Natural killer cell (primary cell): ENCODE data around the gene LRPAP1. TPM values are rescaled to one million over a fixed set of nuclear protein-coding genes. Genes with fewer than 3 reads are reported as not detected.

Experiments
- ATAC-seq, 3 donors: fragments of 150-1000 bp in 2 of 3; fragments of 200-7000 bp in 1 of 3; cut with Tn5 transposase; 1 replicate in 1 of 3; 2 replicates in 2 of 3; pipeline ENCODE4 v1.10.0; 2021; ENCODE audit warnings: mild to moderate bottlenecking in 2 of 3, moderate library complexity in 2 of 3
- DNase-seq, 2 donors: peaks; one replicate each; pipeline versions ENCODE4 v3.0.0 to v3.0.0-alpha.2; 2013 to 2021; ENCODE audit warnings: mixed read lengths in 1 of 2
- H3K27ac ChIP-seq: one replicate; pipeline ENCODE4 v1.5.1; 2013; ENCODE audit warnings: mild to moderate bottlenecking, low read length
- H3K27me3 ChIP-seq: one replicate; pipeline ENCODE4 v1.6.1; 2013; ENCODE audit warnings: low read length; ENCODE audit not compliant: control insufficient read depth, insufficient read depth
- H3K36me3 ChIP-seq: one replicate; pipeline ENCODE4 v1.6.1; 2013; ENCODE audit warnings: low read length; ENCODE audit not compliant: control insufficient read depth, insufficient read depth
- H3K4me1 ChIP-seq: one replicate; pipeline ENCODE4 v1.6.1; 2013; ENCODE audit warnings: low read length; ENCODE audit not compliant: control insufficient read depth, insufficient read depth
- H3K4me3 ChIP-seq: one replicate; pipeline ENCODE4 v1.5.1; 2013; ENCODE audit warnings: low read length
- H3K9me3 ChIP-seq: one replicate; pipeline ENCODE4 v1.6.1; 2013; ENCODE audit warnings: low read length; ENCODE audit not compliant: control insufficient read depth, insufficient read depth
- H3K27ac Mint-ChIP-seq, 2 donors: one replicate each; pipeline ENCODE4 v1.8.0; 2022; ENCODE audit warnings: mild to moderate bottlenecking in 2 of 2, mixed read lengths in 2 of 2, moderate library complexity in 1 of 2
- H3K27me3 Mint-ChIP-seq, 2 donors: one replicate each; pipeline ENCODE4 v1.8.0; 2022; ENCODE audit warnings: low read depth in 2 of 2, mixed read lengths in 2 of 2
- H3K36me3 Mint-ChIP-seq: one replicate; pipeline ENCODE4 v1.8.0; 2022; ENCODE audit warnings: mixed read lengths
- H3K4me1 Mint-ChIP-seq, 2 donors: one replicate each; pipeline ENCODE4 v1.8.0; 2022; ENCODE audit warnings: mixed read lengths in 2 of 2
- H3K4me3 Mint-ChIP-seq: one replicate; pipeline ENCODE4 v1.8.0; 2022; ENCODE audit warnings: mild to moderate bottlenecking, moderate library complexity, mixed read lengths
- H3K9me3 Mint-ChIP-seq, 2 donors: one replicate each; pipeline ENCODE4 v1.8.0; 2022; ENCODE audit warnings: mixed read lengths in 2 of 2
- WGBS: methylation state at CpG from one replicate; pipeline ENCODE4 v1.1.7; 2013; ENCODE audit warnings: missing lambda C conversion rate; ENCODE audit not compliant: insufficient coverage; 5-methylcytosine and 5-hydroxymethylcytosine counted together
- intact Hi-C: fragments of 100-400 bp; cut with micrococcal nuclease; formaldehyde crosslinking; loops from one replicate; pipeline ENCODE4 v1.14.2; 2022
- total RNA-seq, 4 donors: library from RNA; stranded (reverse); fragments of 120-200 nt in 1 of 4; gene quantifications; one replicate each; pipeline versions ENCODE4 v1.2.3 to v1.2.4, GENCODE V29; 2013 to 2022
- TF ChIP-seq, protein P1 (sequence below): fragments of 200-600 bp; IDR thresholded peaks from one replicate; pipeline ENCODE4 v1.8.0; 2022; ENCODE audit warnings: antibody characterized with exemption

The LRPAP1 gene
- total RNA-seq, 3 donors from 2014 or later (not counting 1 experiment from before 2014, with no cell fraction given): 85.4 to 93.4 (median 87.3) TPM

DNA sequence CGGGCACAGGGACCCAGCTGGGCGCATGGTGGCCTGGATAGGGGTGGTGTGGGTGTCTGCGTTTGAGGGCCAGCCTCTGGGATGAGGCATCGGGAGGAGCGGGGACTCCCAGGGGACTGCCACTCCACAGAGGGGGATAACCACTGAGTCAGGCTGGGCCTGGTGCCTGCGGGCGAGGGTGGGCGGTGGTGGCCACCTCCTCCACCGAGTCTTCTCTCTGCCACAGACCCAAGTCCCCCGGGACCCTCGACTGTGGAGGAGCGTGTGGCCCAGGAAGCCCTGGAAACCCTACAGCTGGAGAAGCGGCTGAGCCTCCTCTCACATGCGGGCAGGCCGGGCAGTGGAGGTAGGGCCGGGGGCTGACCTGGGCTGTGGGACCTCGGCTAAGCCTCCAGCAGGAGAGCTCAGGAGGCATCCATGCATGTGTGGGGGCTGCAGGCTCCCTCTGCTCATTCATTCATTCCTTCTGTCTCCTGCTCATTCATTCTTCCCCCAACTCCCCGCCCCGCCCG is 42.7 kb downstream of the LRPAP1 start:
- no peak overlapping the region for H3K27ac ChIP-seq
- peaks cover 2% of the 10 kb centered on the region for H3K36me3 ChIP-seq
- TF ChIP-seq, protein P1, sequence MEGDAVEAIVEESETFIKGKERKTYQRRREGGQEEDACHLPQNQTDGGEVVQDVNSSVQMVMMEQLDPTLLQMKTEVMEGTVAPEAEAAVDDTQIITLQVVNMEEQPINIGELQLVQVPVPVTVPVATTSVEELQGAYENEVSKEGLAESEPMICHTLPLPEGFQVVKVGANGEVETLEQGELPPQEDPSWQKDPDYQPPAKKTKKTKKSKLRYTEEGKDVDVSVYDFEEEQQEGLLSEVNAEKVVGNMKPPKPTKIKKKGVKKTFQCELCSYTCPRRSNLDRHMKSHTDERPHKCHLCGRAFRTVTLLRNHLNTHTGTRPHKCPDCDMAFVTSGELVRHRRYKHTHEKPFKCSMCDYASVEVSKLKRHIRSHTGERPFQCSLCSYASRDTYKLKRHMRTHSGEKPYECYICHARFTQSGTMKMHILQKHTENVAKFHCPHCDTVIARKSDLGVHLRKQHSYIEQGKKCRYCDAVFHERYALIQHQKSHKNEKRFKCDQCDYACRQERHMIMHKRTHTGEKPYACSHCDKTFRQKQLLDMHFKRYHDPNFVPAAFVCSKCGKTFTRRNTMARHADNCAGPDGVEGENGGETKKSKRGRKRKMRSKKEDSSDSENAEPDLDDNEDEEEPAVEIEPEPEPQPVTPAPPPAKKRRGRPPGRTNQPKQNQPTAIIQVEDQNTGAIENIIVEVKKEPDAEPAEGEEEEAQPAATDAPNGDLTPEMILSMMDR: no peak
- ATAC-seq: no peak
- no peak for DNase-seq
- peaks cover 24 to 37% of the 10 kb centered on the region in 2 donors for H3K4me1 Mint-ChIP-seq
- WGBS: 50% methylated on average over 20 of the region's 20 CpGs
- no peak overlapping the region for H3K27ac Mint-ChIP-seq
- H3K4me1 ChIP-seq: peaks cover 60% of the 10 kb centered on the region
- no peaks in the 10 kb centered on the region for H3K36me3 Mint-ChIP-seq
- no peaks in the 10 kb centered on the region for H3K9me3 ChIP-seq
- no peak overlapping the region for H3K4me3 Mint-ChIP-seq
- H3K9me3 Mint-ChIP-seq: no peaks in the 10 kb centered on the region
- peaks cover 0 to 4% of the 10 kb centered on the region in 2 donors for H3K27me3 Mint-ChIP-seq
- intact Hi-C loops: no loop called here
- no peak overlapping the region for H3K4me3 ChIP-seq
- H3K27me3 ChIP-seq: no peaks in the 10 kb centered on the region

DNA sequence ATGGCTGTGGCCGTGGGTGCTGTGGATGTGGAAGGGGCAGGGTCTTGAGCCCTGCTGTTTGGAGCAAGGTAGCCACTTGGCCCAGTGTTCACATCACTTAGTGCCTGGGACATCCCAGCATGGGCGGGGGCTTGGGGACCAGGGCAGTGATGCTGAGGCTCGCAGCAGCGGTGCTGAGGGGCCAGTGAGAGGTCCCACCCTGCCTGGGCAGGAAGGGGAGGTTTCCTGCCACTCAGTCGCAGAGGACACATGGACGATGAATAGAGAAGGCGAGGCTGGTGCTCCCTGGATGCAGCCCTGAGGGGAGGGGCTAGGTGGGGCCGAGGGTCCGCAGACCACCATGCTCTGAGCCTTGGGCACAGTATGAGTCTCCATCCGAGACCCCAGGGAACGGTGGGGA is 43.4 kb downstream of the LRPAP1 start:
- WGBS: 35% methylated on average over 11 of the region's 11 CpGs
- Mint-ChIP-seq H3K27me3 (peaks cover 0 to 4% of the 10 kb centered on the region in 2 donors), H3K36me3 (no peaks in the 10 kb centered on the region), H3K4me3 (peak overlapping the region; percentile 17), H3K27ac (peak overlapping the region; percentile 50 to 63), H3K4me1 (peaks cover 24 to 43% of the 10 kb centered on the region in 2 donors), H3K9me3 (no peaks in the 10 kb centered on the region)
- Histone ChIP-seq H3K27me3 (no peaks in the 10 kb centered on the region), H3K27ac (no peak overlapping the region), H3K4me1 (peaks cover 60% of the 10 kb centered on the region), H3K4me3 (no peak overlapping the region), H3K36me3 (no peaks in the 10 kb centered on the region), H3K9me3 (no peaks in the 10 kb centered on the region)
- TF ChIP-seq, protein P1: no peak
- intact Hi-C loops: no loop called here
- no peak for ATAC-seq
- no peak for DNase-seq

DNA sequence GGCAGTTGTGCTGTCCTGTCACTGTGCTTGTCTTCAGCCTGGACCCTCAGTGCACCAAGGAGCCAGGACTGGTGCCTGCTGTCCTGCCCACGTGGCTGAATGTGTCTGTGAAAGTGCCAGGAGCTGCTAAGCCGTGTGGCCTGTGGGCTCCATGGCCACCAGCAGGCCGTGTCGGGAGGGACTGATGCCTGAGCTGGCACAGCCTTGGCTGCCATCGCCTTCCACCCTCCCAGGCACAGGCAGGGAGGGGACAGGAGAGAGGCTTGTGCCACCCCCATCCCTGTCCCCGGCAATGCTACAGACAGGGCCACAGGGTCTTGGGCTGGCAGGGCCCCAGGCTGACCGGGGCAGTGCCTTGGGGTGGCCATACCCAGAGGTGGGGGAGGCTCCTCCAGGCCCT is 44.4 kb downstream of the LRPAP1 start:
- intact Hi-C loops: no loop called here
- Histone ChIP-seq H3K9me3 (no peaks in the 10 kb centered on the region), H3K27ac (no peak overlapping the region), H3K36me3 (no peaks in the 10 kb centered on the region), H3K27me3 (no peaks in the 10 kb centered on the region), H3K4me3 (no peak overlapping the region), H3K4me1 (peaks cover 63% of the 10 kb centered on the region)
- Mint-ChIP-seq H3K27ac (peak overlapping the region in 1 of 2 donors; percentile 63), H3K4me1 (peaks cover 24 to 43% of the 10 kb centered on the region in 2 donors), H3K4me3 (no peak overlapping the region), H3K27me3 (peaks cover 0 to 4% of the 10 kb centered on the region in 2 donors), H3K36me3 (no peaks in the 10 kb centered on the region), H3K9me3 (no peaks in the 10 kb centered on the region)
- TF ChIP-seq, protein P1: no peak
- 64% methylated on average over 7 of the region's 7 CpGs for WGBS
- no peak for ATAC-seq
- DNase-seq: no peak
